Body of pancreas (tissue), 4 donors: ENCODE measurements around the gene ZNF479. TPM values are rescaled to one million over a fixed set of nuclear protein-coding genes. Genes with fewer than 3 reads are reported as not detected.
"Not testable (repeated sequence)": the region's sequence is repeated elsewhere in the genome, so short reads cannot be mapped to it uniquely, and the experiment has no call there.

Experiments
- ATAC-seq: fragments of 150-250 bp; one replicate; pipeline ENCODE4 v1.9.1; 2016
- DNase-seq, 4 donors: peaks; one replicate each; pipeline ENCODE4 v3.0.0-alpha.2; 2019
- H3K27ac ChIP-seq, 4 donors: fragments of 200-600 bp; sonication (generic); 1 replicate in 3 of 4; 2 replicates in 1 of 4; pipeline versions ENCODE4 v1.5.1 to v1.6.1; 2016 to 2019; ENCODE audit warnings: mild to moderate bottlenecking in 1 of 4, mixed read lengths in 1 of 4, moderate library complexity in 1 of 4
- H3K27me3 ChIP-seq, 2 donors: fragments of 200-600 bp; sonication (generic); one replicate each; pipeline ENCODE4 v1.6.0; 2016; ENCODE audit warnings: mild to moderate bottlenecking in 1 of 2
- H3K36me3 ChIP-seq, 2 donors: fragments of 200-600 bp; sonication (generic); replicated peaks in 1 of 2; 2 replicates each; pipeline ENCODE4 v1.5.1; 2016; ENCODE audit warnings: low read depth in 2 of 2; ENCODE audit not compliant: insufficient read depth in 1 of 2
- H3K4me1 ChIP-seq: fragments of 200-600 bp; sonication (generic); one replicate; pipeline ENCODE4 v1.6.0; 2016
- H3K4me3 ChIP-seq, 2 donors: fragments of 200-600 bp; sonication (generic); 1 replicate in 1 of 2; 2 replicates in 1 of 2; pipeline ENCODE4 v1.5.1; 2016 to 2019
- H3K9me3 ChIP-seq, 3 donors: fragments of 200-600 bp; sonication (generic); 1 replicate in 2 of 3; 2 replicates in 1 of 3; pipeline ENCODE4 v1.5.1; 2016
- CTCF ChIP-seq, 7 experiments: fragments of 450-650 bp in 4 of 7; fragments of 200-600 bp in 3 of 7; sonication (generic) in 3 of 7; IDR thresholded peaks; one replicate each; pipeline ENCODE4 v1.5.1; 2016 to 2019; ENCODE audit warnings: antibody characterized with exemption in 7 of 7
- POLR2A ChIP-seq, 3 donors: fragments of 450-650 bp; IDR thresholded peaks; one replicate each; pipeline ENCODE4 v1.6.1; 2016; ENCODE audit warnings: antibody characterized with exemption in 3 of 3, mild to moderate bottlenecking in 2 of 3
- WGBS, 2 donors: methylation state at CpG; one replicate each; pipeline ENCODE4 v1.1.5; 2017; 5-methylcytosine and 5-hydroxymethylcytosine counted together
- intact Hi-C: fragments of 100-400 bp; cut with DNase I; formaldehyde crosslinking; loops from one replicate; pipeline ENCODE4 v1.15.1; 2023
- total RNA-seq, 2 donors: library from RNA; depleted of rRNA; stranded (reverse); fragments of >200 nt; gene quantifications; one replicate each; pipeline ENCODE4 v1.1.0, GENCODE V29; 2016

Gene ZNF479
- not detected for total RNA-seq

DNA sequence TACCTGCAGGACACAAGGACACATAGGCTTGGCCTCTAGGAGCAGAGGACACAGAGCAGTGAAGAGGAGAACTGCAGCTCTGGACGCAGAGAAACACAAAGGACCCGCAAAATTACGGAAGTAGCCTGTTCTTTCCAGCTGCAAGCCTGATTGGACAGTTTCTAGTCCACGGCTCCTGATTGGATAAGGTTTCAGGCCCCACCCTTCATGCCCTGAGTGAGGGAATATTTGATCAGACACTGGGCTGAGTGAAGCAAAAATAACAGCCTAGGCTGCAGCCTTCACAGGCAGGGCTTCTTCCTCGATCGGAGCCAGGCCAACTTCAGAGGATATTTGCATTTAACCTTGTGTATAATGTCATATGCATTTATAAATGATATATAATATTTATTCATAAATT lies at the start of gene ZNF479:
TSS of gene ZNF479 (minus strand) at position 101 of the 400 bp plus-strand sequence. CDS start 112 bp downstream, outside the sequence.
- DNase-seq, H3K9me3 ChIP-seq, H3K36me3 ChIP-seq, H3K27ac ChIP-seq, H3K4me1 ChIP-seq, H3K4me3 ChIP-seq, intact Hi-C loops, ATAC-seq, H3K27me3 ChIP-seq: not testable (repeated sequence)
- WGBS, 2 donors: 75 to 83% methylated on average over 5 to 6 of the region's 6 CpGs

DNA sequence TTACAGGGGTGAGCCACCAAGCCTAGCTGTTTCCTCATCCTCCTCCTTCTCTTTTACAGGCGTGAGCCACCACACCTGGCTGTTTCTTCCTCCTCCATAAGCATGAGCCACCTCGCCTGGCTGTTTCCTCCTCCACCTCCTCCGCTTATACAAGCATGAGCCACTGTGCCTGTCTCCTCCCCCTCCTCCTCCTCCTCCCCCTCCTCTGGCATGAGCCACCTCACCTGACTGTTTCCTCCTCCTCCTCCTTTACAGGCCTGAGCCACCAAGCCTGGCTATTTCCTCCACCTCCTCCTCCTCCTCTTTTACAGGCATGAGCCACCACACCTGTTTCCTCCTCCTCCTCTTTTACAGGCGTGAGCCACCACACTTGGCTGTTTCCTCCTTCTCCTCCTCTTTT lies 49.8 kb upstream of the ZNF479 start:
- Histone ChIP-seq H3K9me3 (peaks cover 0 to 24% (median 0%) of the 10 kb centered on the region in 3 donors), H3K36me3 (no peaks in the 10 kb centered on the region), H3K27me3 (no peaks in the 10 kb centered on the region), H3K4me1 (no peaks in the 10 kb centered on the region), H3K4me3 (no peak overlapping the region), H3K27ac (no peak overlapping the region)
- TF ChIP-seq CTCF (IDR thresholded peaks at IDR 0.05): no peak
- no peak for TF ChIP-seq POLR2A (IDR thresholded peaks at IDR 0.05)
- ATAC-seq: no peak
- intact Hi-C loops: no loop called here
- DNase-seq: no peak
- 54 to 62% methylated on average over 4 of the region's 4 CpGs for WGBS, 2 donors

DNA sequence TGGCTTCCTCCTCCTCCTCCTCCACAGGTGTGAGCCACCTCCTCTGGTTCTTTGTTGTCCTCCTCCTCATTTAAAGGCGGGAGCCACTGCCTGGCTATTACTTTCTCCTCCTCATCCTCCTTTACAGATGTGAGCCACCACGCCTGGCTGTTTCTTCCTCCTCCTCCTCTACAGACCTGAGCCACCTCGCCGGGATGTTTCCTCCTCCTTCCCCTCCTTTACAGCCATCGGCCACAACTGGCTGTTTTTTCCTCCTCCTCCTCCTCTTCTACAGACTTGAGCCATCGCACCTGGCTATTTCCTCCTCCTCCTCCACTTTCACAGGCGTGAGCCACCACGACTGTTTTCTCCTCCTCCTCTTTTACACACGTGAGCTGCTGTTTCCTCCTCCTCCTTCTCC lies 49.0 kb upstream of the ZNF479 start:
- no peak for DNase-seq
- TF ChIP-seq POLR2A (IDR thresholded peaks at IDR 0.05): no peak
- TF ChIP-seq CTCF (IDR thresholded peaks at IDR 0.05): no peak
- intact Hi-C loops: no loop called here
- Histone ChIP-seq H3K36me3 (no peaks in the 10 kb centered on the region), H3K4me3 (no peak overlapping the region), H3K4me1 (no peaks in the 10 kb centered on the region), H3K27ac (no peak overlapping the region), H3K27me3 (no peaks in the 10 kb centered on the region), H3K9me3 (peaks cover 0 to 26% (median 0%) of the 10 kb centered on the region in 3 donors)
- ATAC-seq: no peak
- whole genome bisulfite sequencing, 2 donors: 45 to 61% methylated on average over 9 of the region's 9 CpGs

DNA sequence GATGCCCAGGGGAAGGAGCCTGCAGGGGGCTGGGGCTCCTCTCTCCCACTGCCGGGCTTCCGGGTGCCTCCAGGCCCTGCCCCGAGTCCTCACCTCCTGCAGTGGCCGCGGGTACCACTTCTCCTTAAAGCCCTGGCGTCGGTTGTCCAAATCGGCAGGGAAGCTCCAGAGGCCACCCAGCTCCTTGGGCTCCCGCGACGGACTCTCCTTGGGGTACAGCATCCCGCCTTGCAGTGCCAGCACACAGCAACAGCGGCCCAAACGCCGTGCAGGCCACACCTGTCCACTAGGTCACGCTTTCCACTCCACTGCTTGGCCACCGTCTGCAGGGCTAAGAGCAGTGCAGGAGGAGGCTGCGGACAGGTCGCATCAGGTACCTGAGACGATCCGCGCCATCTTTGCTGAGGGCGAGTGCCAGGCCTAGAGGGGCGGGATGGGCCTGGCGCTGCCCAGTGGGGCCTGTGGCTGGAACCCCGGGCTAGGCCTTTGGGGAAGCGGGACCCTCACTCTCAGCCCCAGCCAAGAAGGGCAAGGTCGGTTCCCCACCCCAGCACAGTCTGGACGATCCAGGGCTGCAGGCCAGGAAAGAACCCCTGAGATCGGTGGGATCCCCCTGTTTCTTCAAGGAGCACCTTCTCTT lies 47.7 kb upstream of the ZNF479 start:
- Histone ChIP-seq H3K9me3 (peaks cover 0 to 33% (median 0%) of the 10 kb centered on the region in 3 donors), H3K4me1 (no peaks in the 10 kb centered on the region), H3K27me3 (no peaks in the 10 kb centered on the region), H3K36me3 (no peaks in the 10 kb centered on the region), H3K4me3 (no peak overlapping the region), H3K27ac (no peak overlapping the region)
- TF ChIP-seq CTCF (IDR thresholded peaks at IDR 0.05) (no peak), POLR2A (IDR thresholded peaks at IDR 0.05) (no peak)
- WGBS, 2 donors: 72 to 78% methylated on average over 20 to 23 of the region's 30 CpGs
- intact Hi-C loops: no loop called here
- no peak for DNase-seq
- no peak for ATAC-seq

- TF ChIP-seq CTCF (IDR thresholded peaks at IDR 0.05) (no peak), POLR2A (IDR thresholded peaks at IDR 0.05) (no peak)
- no peaks in the 10 kb centered on the region for H3K4me1 ChIP-seq
- peaks cover 0 to 33% (median 0%) of the 10 kb centered on the region in 3 donors for H3K9me3 ChIP-seq
- DNase-seq (no peak), ATAC-seq (no peak)
- H3K4me3 ChIP-seq: no peak overlapping the region
- H3K36me3 ChIP-seq: no peaks in the 10 kb centered on the region
- H3K27ac ChIP-seq: no peak overlapping the region
- 42 to 53% methylated on average over 6 of the region's 6 CpGs for WGBS, 2 donors
- intact Hi-C loops: no loop called here
- H3K27me3 ChIP-seq: no peaks in the 10 kb centered on the region
These were observed 46.5 kb upstream of the ZNF479 start for GRCh38 chr7:57178768-57179139.
